ENCODE measurements around the gene APOBR.

GRCh38 chr16:28522792-28523191 is 28.3 kb downstream of the APOBR start:
- TF ChIP-seq, protein P1, sequence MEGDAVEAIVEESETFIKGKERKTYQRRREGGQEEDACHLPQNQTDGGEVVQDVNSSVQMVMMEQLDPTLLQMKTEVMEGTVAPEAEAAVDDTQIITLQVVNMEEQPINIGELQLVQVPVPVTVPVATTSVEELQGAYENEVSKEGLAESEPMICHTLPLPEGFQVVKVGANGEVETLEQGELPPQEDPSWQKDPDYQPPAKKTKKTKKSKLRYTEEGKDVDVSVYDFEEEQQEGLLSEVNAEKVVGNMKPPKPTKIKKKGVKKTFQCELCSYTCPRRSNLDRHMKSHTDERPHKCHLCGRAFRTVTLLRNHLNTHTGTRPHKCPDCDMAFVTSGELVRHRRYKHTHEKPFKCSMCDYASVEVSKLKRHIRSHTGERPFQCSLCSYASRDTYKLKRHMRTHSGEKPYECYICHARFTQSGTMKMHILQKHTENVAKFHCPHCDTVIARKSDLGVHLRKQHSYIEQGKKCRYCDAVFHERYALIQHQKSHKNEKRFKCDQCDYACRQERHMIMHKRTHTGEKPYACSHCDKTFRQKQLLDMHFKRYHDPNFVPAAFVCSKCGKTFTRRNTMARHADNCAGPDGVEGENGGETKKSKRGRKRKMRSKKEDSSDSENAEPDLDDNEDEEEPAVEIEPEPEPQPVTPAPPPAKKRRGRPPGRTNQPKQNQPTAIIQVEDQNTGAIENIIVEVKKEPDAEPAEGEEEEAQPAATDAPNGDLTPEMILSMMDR (IDR thresholded peaks at IDR 0.05): no peak
- TF ChIP-seq POLR2A (IDR thresholded peaks at IDR 0.05): no peak
